ENCODE measurements around the gene GPX8.

Gene GPX8

GRCh38 chr5:55188656-55189540 lies 28.9 kb downstream of the GPX8 start:
- Histone ChIP-seq H3K9ac (no peak overlapping the region), H3K27ac (no peak overlapping the region), H3K36me3 (no peaks in the 10 kb centered on the region), H3K27me3 (no peaks in the 10 kb centered on the region), H3K4me1 (no peaks in the 10 kb centered on the region), H3K4me3 (no peak overlapping the region), H4K20me1 (no peaks in the 10 kb centered on the region), H3K4me2 (no peak overlapping the region), H3K9me3 (no peaks in the 10 kb centered on the region)
- TF ChIP-seq Cebpa-rat (IDR thresholded peaks at IDR 0.05) = no peak

DNA sequence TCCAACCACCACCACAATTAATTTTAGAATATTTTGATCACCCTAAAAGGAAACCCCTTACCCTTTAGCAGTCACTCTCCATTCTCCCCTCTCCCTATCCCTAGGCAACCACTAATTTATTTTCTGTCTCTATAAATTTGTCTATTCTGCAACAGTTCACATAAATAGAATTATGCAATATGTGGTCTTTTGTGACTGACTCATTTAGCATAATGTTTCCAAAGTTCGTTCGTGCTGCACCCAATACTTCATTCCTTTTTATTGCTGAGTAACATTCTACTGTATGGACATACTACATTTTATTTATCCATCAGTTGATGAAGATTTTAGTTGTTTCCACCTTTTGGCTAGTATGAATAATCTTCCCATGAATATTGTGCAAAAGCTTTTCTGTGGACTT lies 31.2 kb downstream of the GPX8 start:
- Histone ChIP-seq H3K9ac (no peak overlapping the region), H3K9me3 (no peaks in the 10 kb centered on the region), H3K4me3 (no peak overlapping the region), H3K4me2 (no peak overlapping the region), H3K36me3 (no peaks in the 10 kb centered on the region), H3K27ac (no peak overlapping the region), H3K4me1 (no peaks in the 10 kb centered on the region), H4K20me1 (no peaks in the 10 kb centered on the region), H3K27me3 (no peaks in the 10 kb centered on the region)
- TF ChIP-seq Cebpa-rat (IDR thresholded peaks at IDR 0.05) = no peak

GRCh38 chr5:55205001-55205400 lies 45.0 kb downstream of the GPX8 start:
- Histone ChIP-seq H3K9me3 (no peaks in the 10 kb centered on the region), H3K27ac (no peak overlapping the region), H3K4me2 (no peak overlapping the region), H3K4me1 (peaks cover 11% of the 10 kb centered on the region), H3K9ac (no peak overlapping the region), H3K4me3 (no peak overlapping the region), H4K20me1 (no peaks in the 10 kb centered on the region), H3K36me3 (no peaks in the 10 kb centered on the region), H3K27me3 (no peaks in the 10 kb centered on the region)
- no peak for TF ChIP-seq Cebpa-rat (IDR thresholded peaks at IDR 0.05)

GRCh38 chr5:55211184-55211874 lies 51.4 kb downstream of the GPX8 start:
- Histone ChIP-seq H3K4me1 (no peaks in the 10 kb centered on the region), H3K4me3 (no peak overlapping the region), H3K27ac (no peak overlapping the region), H3K9ac (no peak overlapping the region), H3K27me3 (no peaks in the 10 kb centered on the region), H3K4me2 (no peak overlapping the region), H3K36me3 (no peaks in the 10 kb centered on the region), H4K20me1 (no peaks in the 10 kb centered on the region), H3K9me3 (no peaks in the 10 kb centered on the region)
- no peak for TF ChIP-seq Cebpa-rat (IDR thresholded peaks at IDR 0.05)
